SU-DHL-6 (cell line): ENCODE measurements around the gene KCND2.

ENCODE experiments used
- H2AFZ ChIP-seq: fragments of 200-600 bp; sonication (generic); 2 replicates; pipeline ENCODE4 v1.6.1; 2014; ENCODE audit warnings: low read depth, mild to moderate bottlenecking, moderate library complexity, mixed read lengths, antibody characterized with exemption, low read length; ENCODE audit not compliant: severe bottlenecking
- H3F3A ChIP-seq: fragments of 200-600 bp; shearing (Covaris generic); 2 replicates; pipeline ENCODE4 v1.6.0; 2016; ENCODE audit warnings: antibody characterized with exemption, mild to moderate bottlenecking; ENCODE audit not compliant: insufficient read depth
- H3K27ac ChIP-seq: fragments of 200-600 bp; sonication (generic); 2 replicates; pipeline ENCODE4 v1.5.1; 2016; ENCODE audit warnings: low read depth, mild to moderate bottlenecking, low read length, moderate library complexity, mixed read lengths
- H3K27me3 ChIP-seq: fragments of 200-600 bp; sonication (generic), shearing (Covaris generic); 2 replicates; pipeline ENCODE4 v1.6.0; 2014; ENCODE audit warnings: mild to moderate bottlenecking, low read length
- H3K36me3 ChIP-seq: fragments of 200-600 bp; sonication (generic); 2 replicates; pipeline ENCODE4 v1.6.1; 2014; ENCODE audit warnings: mild to moderate bottlenecking, low read length, mixed read lengths
- H3K4me2 ChIP-seq: fragments of 300-600, 200-600 bp; shearing (Covaris generic), sonication (generic); 2 replicates; pipeline ENCODE4 v1.6.0; 2014; ENCODE audit warnings: low read length, low read depth, mild to moderate bottlenecking; ENCODE audit not compliant: poor library complexity, severe bottlenecking
- H3K4me3 ChIP-seq: fragments of 200-600 bp; sonication (generic); 2 replicates; pipeline ENCODE4 v1.5.1; 2014; ENCODE audit warnings: antibody characterized with exemption, low read length, mild to moderate bottlenecking, mixed read lengths; ENCODE audit not compliant: insufficient read depth, poor library complexity, severe bottlenecking
- H3K79me2 ChIP-seq: fragments of 200-600 bp; sonication (generic); 2 replicates; pipeline ENCODE4 v1.6.1; 2014; ENCODE audit warnings: mild to moderate bottlenecking, low read length, moderate library complexity; ENCODE audit not compliant: insufficient read depth
- H3K9ac ChIP-seq: fragments of 200-600 bp; sonication (generic); 2 replicates; pipeline ENCODE4 v1.7.0; 2014; ENCODE audit warnings: mild to moderate bottlenecking, low read length
- H3K9me2 ChIP-seq: fragments of 200-600 bp; sonication (generic); replicated peaks from 2 replicates; pipeline ENCODE4 v1.6.1; 2014; ENCODE audit warnings: low read length; ENCODE audit not compliant: insufficient read depth
- H3K9me3 ChIP-seq: fragments of 200-600 bp; sonication (generic); 2 replicates; pipeline ENCODE4 v1.6.1; 2014; ENCODE audit warnings: low read length, mixed read lengths; ENCODE audit not compliant: insufficient read depth
- H4K20me1 ChIP-seq: fragments of 200-600 bp; sonication (generic); 2 replicates; pipeline ENCODE4 v1.6.1; 2014; ENCODE audit warnings: low read depth, mild to moderate bottlenecking, antibody characterized with exemption, low read length, moderate library complexity, mixed read lengths
- CTCF ChIP-seq: fragments of 200-600 bp; sonication (generic); IDR thresholded peaks from one replicate; pipeline ENCODE4 v1.5.1; 2017; ENCODE audit warnings: antibody characterized with exemption, mild to moderate bottlenecking, low read length, moderate library complexity; ENCODE audit not compliant: insufficient read depth, poor library complexity, severe bottlenecking
- EZH2phosphoT487 ChIP-seq: fragments of 200-600 bp; sonication (generic), shearing (Covaris generic); conservative IDR thresholded peaks from 2 replicates; pipeline ENCODE4 v1.6.1; 2018; ENCODE audit warnings: mild to moderate bottlenecking, antibody characterized with exemption, low read length, moderate library complexity, mixed read lengths

Gene KCND2

GRCh38 chr7:120716307-120716706, 443.3 kb downstream of the KCND2 start:
- H3K36me3 ChIP-seq, result no peaks in the 10 kb centered on the region
- H3K4me3 ChIP-seq, result no peak overlapping the region
- no peaks in the 10 kb centered on the region for H3K9me2 ChIP-seq
- no peak overlapping the region for H3K9ac ChIP-seq
- no peak overlapping the region for H2AFZ ChIP-seq
- H3K4me2 ChIP-seq, result no peak overlapping the region
- no peaks in the 10 kb centered on the region for H4K20me1 ChIP-seq
- no peaks in the 10 kb centered on the region for H3F3A ChIP-seq
- no peaks in the 10 kb centered on the region for H3K79me2 ChIP-seq
- TF ChIP-seq EZH2phosphoT487 (no peak), CTCF (no peak)
- no peaks in the 10 kb centered on the region for H3K27me3 ChIP-seq
- no peak overlapping the region for H3K27ac ChIP-seq
- no peaks in the 10 kb centered on the region for H3K9me3 ChIP-seq

- H2AFZ ChIP-seq, result no peak overlapping the region
- no peaks in the 10 kb centered on the region for H3K27me3 ChIP-seq
- no peaks in the 10 kb centered on the region for H3K9me2 ChIP-seq
- TF ChIP-seq CTCF, result no peak
- no peak for TF ChIP-seq EZH2phosphoT487
- H3K9me3 ChIP-seq, result no peaks in the 10 kb centered on the region
- no peaks in the 10 kb centered on the region for H3K79me2 ChIP-seq
- no peak overlapping the region for H3K4me3 ChIP-seq
- H3K4me2 ChIP-seq, result no peak overlapping the region
- no peak overlapping the region for H3K27ac ChIP-seq
- no peaks in the 10 kb centered on the region for H4K20me1 ChIP-seq
- no peaks in the 10 kb centered on the region for H3K36me3 ChIP-seq
- no peaks in the 10 kb centered on the region for H3F3A ChIP-seq
- H3K9ac ChIP-seq, result no peak overlapping the region
These were observed 444.2 kb downstream of the KCND2 start for GRCh38 chr7:120717166-120717565.

GRCh38 chr7:120718361-120718760, 445.4 kb downstream of the KCND2 start:
- TF ChIP-seq CTCF (no peak), EZH2phosphoT487 (no peak)
- H3F3A ChIP-seq, result no peaks in the 10 kb centered on the region
- H2AFZ ChIP-seq, result no peak overlapping the region
- no peak overlapping the region for H3K27ac ChIP-seq
- no peak overlapping the region for H3K4me2 ChIP-seq
- no peaks in the 10 kb centered on the region for H3K79me2 ChIP-seq
- no peaks in the 10 kb centered on the region for H3K36me3 ChIP-seq
- no peak overlapping the region for H3K9ac ChIP-seq
- H3K9me2 ChIP-seq, result no peaks in the 10 kb centered on the region
- no peak overlapping the region for H3K4me3 ChIP-seq
- H3K27me3 ChIP-seq, result no peaks in the 10 kb centered on the region
- no peaks in the 10 kb centered on the region for H4K20me1 ChIP-seq
- H3K9me3 ChIP-seq, result no peaks in the 10 kb centered on the region

GRCh38 chr7:120720317-120720716, 447.3 kb downstream of the KCND2 start:
- H3K27ac ChIP-seq, result no peak overlapping the region
- TF ChIP-seq EZH2phosphoT487, result no peak
- TF ChIP-seq CTCF, result no peak
- H3K4me2 ChIP-seq, result no peak overlapping the region
- no peak overlapping the region for H2AFZ ChIP-seq
- H3K36me3 ChIP-seq, result no peaks in the 10 kb centered on the region
- H3K9me3 ChIP-seq, result no peaks in the 10 kb centered on the region
- H3K9ac ChIP-seq, result no peak overlapping the region
- H3K4me3 ChIP-seq, result no peak overlapping the region
- no peaks in the 10 kb centered on the region for H3F3A ChIP-seq
- H3K79me2 ChIP-seq, result no peaks in the 10 kb centered on the region
- H4K20me1 ChIP-seq, result no peaks in the 10 kb centered on the region
- H3K27me3 ChIP-seq, result no peaks in the 10 kb centered on the region
- H3K9me2 ChIP-seq, result no peaks in the 10 kb centered on the region
